GM18867 (cell line): ENCODE results near the gene IGF2R.
"Not testable (repeated sequence)": the region's sequence is repeated elsewhere in the genome, so short reads cannot be mapped to it uniquely, and the experiment has no call there.

ENCODE experiments used
- ATAC-seq: cut with Tn5 transposase; IDR thresholded peaks from one replicate; pipeline ENCODE4 v1.9.1; 2021; ENCODE audit warnings: mild to moderate bottlenecking, moderate library complexity; ENCODE audit not compliant: unreplicated experiment

Gene IGF2R

GRCh38 chr6:159968295-159969203, at the start of gene IGF2R:
IGF2R (plus strand) TSS chr6:159969082; CDS start chr6:159969247, 165 bp downstream.
- ATAC-seq = peak; percentile 85

GRCh38 chr6:159919800-159920199, 49.1 kb upstream of the IGF2R start:
- ATAC-seq = no peak

GRCh38 chr6:159924150-159924549, 44.7 kb upstream of the IGF2R start:
- ATAC-seq = not testable (repeated sequence)

- ATAC-seq = no peak
Observed at GRCh38 chr6:159926542-159927203, 42.2 kb upstream of the IGF2R start.

- ATAC-seq = peak; percentile 58
Observed at GRCh38 chr6:159929819-159930218, 39.1 kb upstream of the IGF2R start.

GRCh38 chr6:159931112-159931511, 37.8 kb upstream of the IGF2R start:
- ATAC-seq = peak; percentile 82

- no peak for ATAC-seq
Observed at GRCh38 chr6:159931846-159932245, 37.0 kb upstream of the IGF2R start.

GRCh38 chr6:159933077-159933476, 35.8 kb upstream of the IGF2R start:
- ATAC-seq = no peak

- ATAC-seq = no peak
Observed at GRCh38 chr6:159934181-159934580, 34.7 kb upstream of the IGF2R start.

- ATAC-seq = no peak
Observed at GRCh38 chr6:159935065-159935464, 33.8 kb upstream of the IGF2R start.

- ATAC-seq = no peak
Observed at GRCh38 chr6:159935633-159936032, 33.2 kb upstream of the IGF2R start.

- ATAC-seq = no peak
Observed at GRCh38 chr6:159939591-159940016, 29.3 kb upstream of the IGF2R start.

GRCh38 chr6:159941286-159942113, 27.4 kb upstream of the IGF2R start:
- peak; percentile 91 for ATAC-seq

GRCh38 chr6:159943101-159943632, 25.7 kb upstream of the IGF2R start:
- ATAC-seq = no peak

- ATAC-seq = no peak
Observed at GRCh38 chr6:159943968-159944598, 24.8 kb upstream of the IGF2R start.

- no peak for ATAC-seq
Observed at GRCh38 chr6:159945801-159946392, 23.0 kb upstream of the IGF2R start.

GRCh38 chr6:159946912-159947311, 22.0 kb upstream of the IGF2R start:
- ATAC-seq = no peak

- ATAC-seq = no peak
Observed at GRCh38 chr6:159948199-159948598, 20.7 kb upstream of the IGF2R start.

- no peak for ATAC-seq
Observed at GRCh38 chr6:159951772-159952171, 17.1 kb upstream of the IGF2R start.
